ENCODE measurements around the gene LIPK.

LIPK gene

GRCh38 chr10:88787463-88787862, 81.4 kb downstream of the LIPK start:
- no peak for DNase-seq

- DNase-seq = no peak
Measured at GRCh38 chr10:88788924-88789323, 82.9 kb downstream of the LIPK start.

GRCh38 chr10:88791924-88792323, 85.9 kb downstream of the LIPK start:
- DNase-seq = no peak

- no peak for DNase-seq
Measured at GRCh38 chr10:88792661-88793060, 86.6 kb downstream of the LIPK start.

DNA sequence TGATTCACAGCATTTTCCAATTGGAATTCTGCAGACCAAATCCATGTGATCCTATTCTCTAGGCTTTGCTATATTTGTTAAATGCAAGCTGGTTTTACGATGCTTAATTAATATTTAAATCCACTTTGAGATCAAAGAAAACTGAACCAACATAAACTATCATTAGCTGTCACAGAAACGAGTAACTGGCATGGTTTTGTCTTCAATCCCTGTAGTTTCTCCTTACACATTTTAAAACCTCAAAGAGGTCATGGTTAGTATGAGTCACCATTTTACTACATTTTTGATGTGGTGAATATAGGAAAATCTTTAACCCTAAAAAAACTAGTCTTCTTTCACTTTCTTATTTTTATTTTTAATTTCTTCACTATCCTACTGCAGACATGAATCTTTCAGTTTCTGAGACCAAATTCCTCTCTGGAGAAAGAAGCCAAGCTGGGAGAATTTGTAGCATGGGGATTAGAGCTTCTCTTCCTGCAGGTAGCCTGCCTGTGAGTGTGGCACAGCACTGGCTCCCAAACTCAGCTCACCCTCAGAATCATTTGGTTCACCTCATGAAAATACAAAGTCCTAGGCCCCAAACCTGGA, 87.8 kb downstream of the LIPK start:
- no peak for DNase-seq

- no peak for DNase-seq
Measured at GRCh38 chr10:88794731-88795130, 88.7 kb downstream of the LIPK start.

DNA sequence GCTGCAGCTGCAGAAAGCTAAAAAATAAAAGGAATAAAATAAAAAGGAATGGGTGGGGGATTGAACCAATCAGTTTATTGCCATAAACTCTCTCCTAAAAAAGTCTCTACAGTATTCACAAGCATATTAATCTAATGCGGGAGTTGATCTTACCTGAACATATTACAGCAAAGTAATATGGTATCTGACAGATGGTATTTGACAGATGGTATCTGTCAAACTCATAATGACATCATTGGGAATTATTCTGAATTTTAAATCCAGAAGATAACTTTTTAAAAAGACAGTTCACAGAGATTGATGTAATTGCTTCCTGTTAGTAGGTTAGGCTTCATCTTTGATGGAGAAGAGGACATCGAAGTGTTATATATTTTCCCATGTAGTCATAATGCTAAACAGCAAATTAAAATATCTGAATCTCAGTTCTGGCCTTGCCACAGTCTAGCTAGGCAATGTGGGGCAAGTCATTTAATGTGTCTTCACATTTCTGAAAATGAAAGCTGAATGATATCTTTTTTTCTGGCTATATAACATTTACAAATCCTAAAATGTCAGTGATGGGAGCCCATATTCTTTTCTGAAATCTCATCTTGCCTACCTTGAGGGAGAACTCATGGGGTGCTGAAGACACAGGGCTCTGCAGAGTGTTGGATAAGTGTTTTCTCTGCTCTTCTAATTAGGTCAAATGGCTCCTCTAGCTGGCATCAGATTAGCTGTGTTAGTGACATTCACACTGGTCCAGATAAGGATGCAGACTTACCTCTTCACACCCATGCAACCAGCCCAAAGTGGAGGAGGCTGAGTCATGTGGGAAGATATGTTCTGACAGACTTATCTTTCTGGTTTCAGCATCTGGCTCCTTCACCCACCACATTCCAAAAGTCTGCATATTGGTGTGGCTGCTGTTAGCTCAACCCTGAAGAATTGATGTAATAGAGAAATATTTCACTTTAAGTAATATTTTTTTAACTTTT, 94.4 kb downstream of the LIPK start:
- DNase-seq = peak; percentile 58

Measured in activated CD8-positive, alpha-beta memory T cell treated with anti-CD3 and anti-CD28 coated beads, Interleukin-2, amount 50 U/mL, for 48 hours (primary cell).